ENCODE results near the gene ACCS.

The ACCS gene

DNA sequence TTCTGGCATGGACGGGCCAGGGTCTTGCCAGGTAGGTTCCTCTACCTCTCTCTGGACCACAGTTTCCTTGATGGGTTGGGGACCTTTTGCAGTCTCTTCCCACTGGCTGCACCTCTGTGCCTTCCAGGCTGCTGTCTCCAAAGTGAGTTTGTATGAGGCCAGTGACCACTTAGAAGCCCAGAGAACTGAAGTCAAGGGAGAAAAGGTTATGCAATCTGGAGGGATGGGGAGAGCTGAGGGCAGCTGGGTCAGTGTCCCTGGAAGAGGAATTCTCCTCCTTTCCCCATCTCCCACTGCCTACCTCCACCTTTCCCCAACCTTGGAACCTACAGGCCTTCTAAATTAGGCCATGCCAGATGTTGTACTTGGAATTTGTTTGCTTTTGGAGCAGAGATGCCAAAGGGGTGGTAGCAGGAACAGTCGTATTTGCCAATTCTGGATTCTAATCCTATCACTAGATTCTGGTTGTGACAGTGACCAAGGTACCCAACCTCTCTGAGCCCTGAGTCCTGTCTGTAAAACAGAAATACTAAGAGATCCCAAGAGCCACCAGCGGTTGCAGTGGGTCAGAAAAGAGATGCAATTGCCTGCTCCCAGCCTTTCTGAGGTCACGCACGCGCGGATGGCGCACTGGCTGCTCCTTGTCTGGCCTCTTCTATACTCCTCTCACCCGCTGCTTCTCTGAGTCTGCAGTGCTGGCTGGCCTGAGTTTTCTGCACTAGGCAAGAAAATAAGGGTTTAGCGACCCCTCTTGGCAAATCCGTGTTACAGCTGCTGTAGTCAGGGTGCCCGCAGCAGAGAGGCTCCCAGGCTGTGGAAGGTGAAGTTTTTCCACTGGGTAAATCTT is 29.0 kb upstream of the ACCS start:
- CTCF ChIA-PET: interaction anchor here (0.6 kb wide), 1 partner anchor 456 kb away, joined by 3 read pairs; no protein-coding TSS in a partner anchor
- POLR2A ChIA-PET: no interaction called here
- DNase-seq (ENCODE audit: extremely low spot score): peak; percentile 79
- TF ChIP-seq L3MBTL2 (conservative IDR thresholded peaks at IDR 0.05) (no peak), FOXA1 (IDR thresholded peaks at IDR 0.05) (no peak), FOXM1 (IDR thresholded peaks at IDR 0.05; ENCODE audit: borderline replicate concordance) (no peak)

DNA sequence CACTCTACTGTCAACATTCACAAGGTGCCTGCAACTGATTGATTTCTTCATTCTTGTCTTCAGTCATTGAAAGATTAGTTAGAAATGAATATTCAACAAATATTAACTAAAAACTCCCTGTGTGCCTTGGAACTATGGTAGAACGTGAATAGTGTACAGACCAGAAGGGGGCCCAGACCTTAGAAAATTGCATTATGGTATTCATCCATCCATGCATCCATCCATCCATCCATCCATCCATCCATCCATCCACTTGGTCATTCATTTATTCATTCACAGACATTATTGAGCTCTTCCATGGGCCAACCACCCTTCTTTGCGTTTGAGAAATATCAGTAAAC is 28.4 kb upstream of the ACCS start:
- POLR2A ChIA-PET: no interaction called here
- no peak for DNase-seq (ENCODE audit: extremely low spot score)
- CTCF ChIA-PET: interaction anchor here (0.6 kb wide), 1 partner anchor 19 kb away, joined by 3 read pairs; no protein-coding TSS in a partner anchor
- TF ChIP-seq L3MBTL2 (conservative IDR thresholded peaks at IDR 0.05): no peak
- TF ChIP-seq ARNT (IDR thresholded peaks at IDR 0.05): no peak
- no peak for TF ChIP-seq NFRKB (IDR thresholded peaks at IDR 0.05)
- TF ChIP-seq HDGF (IDR thresholded peaks at IDR 0.05; ENCODE audit: borderline replicate concordance): no peak
- TF ChIP-seq TARDBP (IDR thresholded peaks at IDR 0.05): no peak
- no peak for TF ChIP-seq SUZ12 (IDR thresholded peaks at IDR 0.05)
- TF ChIP-seq BHLHE40 (IDR thresholded peaks at IDR 0.05; ENCODE audit: borderline replicate concordance): no peak
- TF ChIP-seq LEF1 (IDR thresholded peaks at IDR 0.05; ENCODE audit: borderline replicate concordance): no peak
- TF ChIP-seq SP1 (IDR thresholded peaks at IDR 0.05): no peak
- TF ChIP-seq FOXM1 (IDR thresholded peaks at IDR 0.05; ENCODE audit: borderline replicate concordance): no peak
- TF ChIP-seq ELF4 (IDR thresholded peaks at IDR 0.05): no peak
- no peak for TF ChIP-seq ZNF384 (IDR thresholded peaks at IDR 0.05)
- TF ChIP-seq FOXK2 (IDR thresholded peaks at IDR 0.05): no peak
- TF ChIP-seq, protein P1, sequence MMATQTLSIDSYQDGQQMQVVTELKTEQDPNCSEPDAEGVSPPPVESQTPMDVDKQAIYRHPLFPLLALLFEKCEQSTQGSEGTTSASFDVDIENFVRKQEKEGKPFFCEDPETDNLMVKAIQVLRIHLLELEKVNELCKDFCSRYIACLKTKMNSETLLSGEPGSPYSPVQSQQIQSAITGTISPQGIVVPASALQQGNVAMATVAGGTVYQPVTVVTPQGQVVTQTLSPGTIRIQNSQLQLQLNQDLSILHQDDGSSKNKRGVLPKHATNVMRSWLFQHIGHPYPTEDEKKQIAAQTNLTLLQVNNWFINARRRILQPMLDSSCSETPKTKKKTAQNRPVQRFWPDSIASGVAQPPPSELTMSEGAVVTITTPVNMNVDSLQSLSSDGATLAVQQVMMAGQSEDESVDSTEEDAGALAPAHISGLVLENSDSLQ (IDR thresholded peaks at IDR 0.05): no peak
- no peak for TF ChIP-seq FOXA1 (IDR thresholded peaks at IDR 0.05)
- TF ChIP-seq CTBP1 (IDR thresholded peaks at IDR 0.05; ENCODE audit: borderline replicate concordance): no peak

DNA sequence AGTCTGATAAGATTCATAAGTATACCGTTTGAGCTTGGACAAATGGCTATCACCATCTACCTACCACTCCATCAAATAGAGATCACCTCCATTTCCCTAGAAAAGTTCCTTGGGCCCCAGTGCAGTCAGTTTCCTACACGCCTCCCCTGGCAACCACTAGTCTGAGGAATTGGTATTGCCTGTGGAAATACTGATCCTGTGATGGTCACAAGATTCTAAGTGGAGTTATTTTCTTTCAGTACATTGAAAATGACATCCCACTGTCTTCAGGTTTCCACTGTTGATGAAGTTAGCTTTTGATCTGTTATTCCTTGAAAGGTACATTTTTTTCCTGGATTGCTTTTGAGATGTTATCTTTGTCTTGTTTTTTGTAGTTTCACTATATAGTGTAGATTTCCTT is 22.9 kb upstream of the ACCS start:
- no peak for DNase-seq (ENCODE audit: extremely low spot score)
- ChIA-PET POLR2A (no interaction called here), CTCF (interaction anchor here (0.7 kb wide), 1 partner anchor 153 kb away, joined by 4 read pairs; no protein-coding TSS in a partner anchor)
- TF ChIP-seq FOXK2 (IDR thresholded peaks at IDR 0.05) (no peak), HDGF (IDR thresholded peaks at IDR 0.05; ENCODE audit: borderline replicate concordance) (no peak), TARDBP (IDR thresholded peaks at IDR 0.05) (no peak), SP1 (IDR thresholded peaks at IDR 0.05) (no peak), ZNF384 (IDR thresholded peaks at IDR 0.05) (no peak), LEF1 (IDR thresholded peaks at IDR 0.05; ENCODE audit: borderline replicate concordance) (no peak), ARNT (IDR thresholded peaks at IDR 0.05) (no peak), NFRKB (IDR thresholded peaks at IDR 0.05) (no peak), FOXM1 (IDR thresholded peaks at IDR 0.05; ENCODE audit: borderline replicate concordance) (no peak), ELF4 (IDR thresholded peaks at IDR 0.05) (no peak), L3MBTL2 (conservative IDR thresholded peaks at IDR 0.05) (no peak), FOXA1 (IDR thresholded peaks at IDR 0.05) (no peak)
- TF ChIP-seq, protein P1 (IDR thresholded peaks at IDR 0.05): no peak

DNA sequence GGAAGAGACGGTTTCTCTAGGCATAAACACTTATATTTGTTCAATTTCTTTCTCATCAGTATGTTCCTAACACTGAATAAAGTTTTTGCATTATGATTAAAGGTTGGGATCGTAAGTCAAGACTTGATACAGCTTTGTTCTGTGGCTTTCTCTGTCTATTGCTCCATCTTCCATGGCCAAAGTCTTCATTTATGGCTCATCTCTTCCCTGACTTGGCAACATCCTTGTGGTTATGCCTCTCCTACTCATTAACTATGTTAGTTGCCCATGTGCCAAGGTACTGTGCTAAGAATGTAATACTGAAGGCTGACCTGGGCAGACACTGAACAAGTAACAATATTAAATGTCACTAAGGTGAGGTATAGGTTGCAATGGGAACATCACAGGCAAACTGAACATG is 19.9 kb upstream of the ACCS start:
- ChIA-PET CTCF (no interaction called here), POLR2A (no interaction called here)
- TF ChIP-seq FOXM1 (IDR thresholded peaks at IDR 0.05; ENCODE audit: borderline replicate concordance): no peak
- TF ChIP-seq FOXK2 (IDR thresholded peaks at IDR 0.05): no peak
- no peak for TF ChIP-seq SP1 (IDR thresholded peaks at IDR 0.05)
- no peak for TF ChIP-seq LEF1 (IDR thresholded peaks at IDR 0.05; ENCODE audit: borderline replicate concordance)
- no peak for TF ChIP-seq TARDBP (IDR thresholded peaks at IDR 0.05)
- no peak for TF ChIP-seq ZNF384 (IDR thresholded peaks at IDR 0.05)
- TF ChIP-seq NFRKB (IDR thresholded peaks at IDR 0.05): no peak
- no peak for TF ChIP-seq HDGF (IDR thresholded peaks at IDR 0.05; ENCODE audit: borderline replicate concordance)
- TF ChIP-seq CTBP1 (IDR thresholded peaks at IDR 0.05; ENCODE audit: borderline replicate concordance): no peak
- TF ChIP-seq, protein P1 (IDR thresholded peaks at IDR 0.05): no peak
- no peak for TF ChIP-seq BHLHE40 (IDR thresholded peaks at IDR 0.05; ENCODE audit: borderline replicate concordance)
- no peak for TF ChIP-seq ARNT (IDR thresholded peaks at IDR 0.05)
- TF ChIP-seq FOXA1 (IDR thresholded peaks at IDR 0.05): no peak
- no peak for TF ChIP-seq SUZ12 (IDR thresholded peaks at IDR 0.05)
- TF ChIP-seq L3MBTL2 (conservative IDR thresholded peaks at IDR 0.05): no peak
- no peak for TF ChIP-seq ELF4 (IDR thresholded peaks at IDR 0.05)
- no peak for DNase-seq (ENCODE audit: extremely low spot score)

DNA sequence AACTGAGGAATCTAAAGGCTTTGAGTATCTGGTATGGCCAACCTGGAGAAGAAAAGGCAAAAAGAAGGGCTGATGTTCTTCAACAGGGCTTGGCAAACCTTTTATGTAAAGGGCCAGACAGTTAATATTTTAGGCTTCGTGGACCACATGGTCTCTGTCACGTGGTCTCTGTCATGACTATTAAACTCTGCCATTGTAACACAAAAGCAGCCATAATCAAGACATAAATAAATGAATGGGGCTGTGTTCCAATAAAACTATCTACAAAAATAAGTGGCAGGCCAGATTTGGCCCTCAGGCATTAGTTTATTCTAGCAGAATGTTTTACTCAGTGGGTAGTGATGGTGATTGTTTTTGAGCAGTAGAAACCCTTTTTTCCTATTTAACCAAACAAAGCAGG is 18.8 kb upstream of the ACCS start:
- ChIA-PET POLR2A (no interaction called here), CTCF (no interaction called here)
- no peak for DNase-seq (ENCODE audit: extremely low spot score)
- TF ChIP-seq SUZ12 (IDR thresholded peaks at IDR 0.05): no peak
- no peak for TF ChIP-seq FOXA1 (IDR thresholded peaks at IDR 0.05)
- TF ChIP-seq, protein P1 (IDR thresholded peaks at IDR 0.05): no peak
- TF ChIP-seq ELF4 (IDR thresholded peaks at IDR 0.05): no peak
- TF ChIP-seq LEF1 (IDR thresholded peaks at IDR 0.05; ENCODE audit: borderline replicate concordance): no peak
- no peak for TF ChIP-seq HDGF (IDR thresholded peaks at IDR 0.05; ENCODE audit: borderline replicate concordance)
